ENCODE measurements around the gene TMEM255B. TPM values are rescaled to one million over a fixed set of nuclear protein-coding genes. Genes with fewer than 3 reads are reported as not detected.

Gene TMEM255B
- total RNA-seq, 1 donor from 2014 or later = 7.4 TPM

GRCh38 chr13:113736258-113736731, 22.7 kb upstream of the TMEM255B start:
- H3K4me3 ChIP-seq (ENCODE audit: low read depth, low read length) = no peak overlapping the region
- no peak for TF ChIP-seq CTCF (conservative IDR thresholded peaks at IDR 0.05; ENCODE audit: low read depth, low read length)
- DNase-seq (ENCODE audit: low read depth) = no peak

- TF ChIP-seq CTCF (conservative IDR thresholded peaks at IDR 0.05; ENCODE audit: low read depth, low read length) = no peak
These were observed 21.2 kb upstream of the TMEM255B start for GRCh38 chr13:113737803-113738202.

GRCh38 chr13:113739527-113740285, 19.3 kb upstream of the TMEM255B start:
- H3K4me3 ChIP-seq (ENCODE audit: low read depth, low read length) = no peak overlapping the region
- DNase-seq (ENCODE audit: low read depth) = no peak
- TF ChIP-seq CTCF (conservative IDR thresholded peaks at IDR 0.05; ENCODE audit: low read depth, low read length) = no peak

More at GRCh38 chr13:113737803-113738202, 21.2 kb upstream of the TMEM255B start:
- no peak for DNase-seq (ENCODE audit: low read depth)
- H3K4me3 ChIP-seq (ENCODE audit: low read depth, low read length) = no peak overlapping the region

- H3K4me3 ChIP-seq (ENCODE audit: low read depth, low read length) = no peak overlapping the region
- no peak for TF ChIP-seq CTCF (conservative IDR thresholded peaks at IDR 0.05; ENCODE audit: low read depth, low read length)
- DNase-seq (ENCODE audit: low read depth) = no peak
These were observed 18.8 kb upstream of the TMEM255B start for GRCh38 chr13:113740286-113740556.

- TF ChIP-seq CTCF (conservative IDR thresholded peaks at IDR 0.05; ENCODE audit: low read depth, low read length) = no peak
These were observed 18.4 kb upstream of the TMEM255B start for GRCh38 chr13:113740661-113741060.

GRCh38 chr13:113741191-113741668, 17.8 kb upstream of the TMEM255B start:
- TF ChIP-seq CTCF (conservative IDR thresholded peaks at IDR 0.05; ENCODE audit: low read depth, low read length) = no peak
- DNase-seq (ENCODE audit: low read depth) = no peak
- no peak overlapping the region for H3K4me3 ChIP-seq (ENCODE audit: low read depth, low read length)

More at GRCh38 chr13:113740661-113741060, 18.4 kb upstream of the TMEM255B start:
- H3K4me3 ChIP-seq (ENCODE audit: low read depth, low read length) = no peak overlapping the region
- DNase-seq (ENCODE audit: low read depth) = no peak

- no peak overlapping the region for H3K4me3 ChIP-seq (ENCODE audit: low read depth, low read length)
- no peak for DNase-seq (ENCODE audit: low read depth)
- TF ChIP-seq CTCF (conservative IDR thresholded peaks at IDR 0.05; ENCODE audit: low read depth, low read length) = peak; percentile 35
These were observed 17.0 kb upstream of the TMEM255B start for GRCh38 chr13:113742000-113742441.
